Activated T-helper 9 cell treated with anti-CD3 and anti-CD28 coated beads, Interleukin-2, amount 50 U/mL, for 16 hours (primary cell): ENCODE measurements around the gene PDGFB.
A peak's percentile ranks its signal among the peaks of the same experiment; 100 is the strongest.

Experiments
- DNase-seq: peaks from one replicate; pipeline ENCODE4 v3.0.0-alpha.2; 2020; ENCODE audit warnings: low read depth

PDGFB gene

GRCh38 chr22:39174498-39175352, 70.1 kb downstream of the PDGFB start:
- peak; percentile 35 for DNase-seq

GRCh38 chr22:39173787-39174497, 70.8 kb downstream of the PDGFB start:
- DNase-seq, result no peak
